Measurements from ENCODE around the gene RETREG2.

The RETREG2 gene

DNA sequence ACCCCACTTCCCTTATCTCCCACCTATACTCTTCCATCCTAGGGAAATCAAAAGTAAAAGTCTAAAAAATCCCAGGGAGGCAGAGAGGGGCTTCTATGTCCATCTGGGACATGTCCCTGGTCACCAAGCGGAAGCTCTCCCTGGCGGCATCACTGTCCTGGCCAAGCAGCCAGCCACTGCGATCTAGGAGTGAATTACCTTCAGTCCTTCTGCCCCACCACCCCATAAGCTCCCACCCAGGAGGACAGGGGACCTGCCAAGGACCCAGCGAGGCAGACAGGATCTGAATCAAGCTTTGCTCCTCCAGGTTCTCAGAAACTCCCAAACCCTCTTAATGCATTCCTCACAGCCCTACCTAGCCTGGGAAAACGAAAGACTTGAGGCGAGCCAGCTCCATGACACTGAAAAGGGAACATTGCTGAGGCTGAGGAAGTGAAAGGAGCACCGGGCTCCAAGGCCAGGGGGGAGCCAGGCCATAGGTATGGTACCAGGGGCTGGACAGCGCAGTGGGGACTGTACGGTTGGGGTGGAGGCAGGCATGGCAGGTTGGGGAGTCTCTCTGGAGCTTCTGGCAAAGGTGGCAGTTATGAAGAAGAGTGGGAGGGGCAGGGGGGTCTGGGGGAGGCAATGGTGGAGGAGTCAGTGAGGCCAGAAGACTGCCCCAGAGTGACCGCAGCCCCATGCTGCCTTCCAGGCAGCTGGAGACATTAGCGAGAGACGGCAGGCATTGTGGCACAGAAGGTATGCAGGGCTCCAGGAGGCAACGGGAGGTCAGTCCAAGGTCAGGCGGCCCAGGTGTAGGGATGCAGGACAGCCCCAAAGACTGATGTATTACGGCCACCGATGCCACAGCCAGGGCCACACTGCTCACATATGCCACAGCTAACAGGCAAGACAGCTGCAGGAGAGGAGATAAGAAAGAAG, 5.6 kb upstream of the RETREG2 start:
- H3K36me3 Mint-ChIP-seq (ENCODE audit: insufficient read depth) = peaks cover 29% of the 10 kb centered on the region
- H3K4me3 Mint-ChIP-seq = no peak overlapping the region
- peaks cover 38% of the 10 kb centered on the region for H3K4me1 Mint-ChIP-seq
- no peak for ATAC-seq (replicated peaks; ENCODE audit: extremely low read depth, poor library complexity, severe bottlenecking)
- no peaks in the 10 kb centered on the region for H3K27me3 Mint-ChIP-seq
- no peaks in the 10 kb centered on the region for H3K9me3 Mint-ChIP-seq
- H3K27ac Mint-ChIP-seq (ENCODE audit: low read depth) = no peak overlapping the region
- no peak for DNase-seq (ENCODE audit: low spot score in 2 of 2)

GRCh38 chr2:219173176-219173575, 4.9 kb upstream of the RETREG2 start:
- peaks cover 34% of the 10 kb centered on the region for H3K36me3 Mint-ChIP-seq (ENCODE audit: insufficient read depth)
- H3K9me3 Mint-ChIP-seq = no peaks in the 10 kb centered on the region
- no peak overlapping the region for H3K27ac Mint-ChIP-seq (ENCODE audit: low read depth)
- ATAC-seq (replicated peaks; ENCODE audit: extremely low read depth, poor library complexity, severe bottlenecking) (no peak), DNase-seq (ENCODE audit: low spot score in 2 of 2) (no peak)
- H3K27me3 Mint-ChIP-seq = no peaks in the 10 kb centered on the region
- H3K4me1 Mint-ChIP-seq = peaks cover 42% of the 10 kb centered on the region
- no peak overlapping the region for H3K4me3 Mint-ChIP-seq

GRCh38 chr2:219174146-219174545, 3.9 kb upstream of the RETREG2 start:
- H3K9me3 Mint-ChIP-seq = no peaks in the 10 kb centered on the region
- peaks cover 40% of the 10 kb centered on the region for H3K36me3 Mint-ChIP-seq (ENCODE audit: insufficient read depth)
- peak overlapping the region; percentile 79 for H3K4me3 Mint-ChIP-seq
- ATAC-seq (replicated peaks; ENCODE audit: extremely low read depth, poor library complexity, severe bottlenecking) = no peak
- no peak for DNase-seq (ENCODE audit: low spot score in 2 of 2)
- no peaks in the 10 kb centered on the region for H3K27me3 Mint-ChIP-seq
- peaks cover 48% of the 10 kb centered on the region for H3K4me1 Mint-ChIP-seq
- H3K27ac Mint-ChIP-seq (ENCODE audit: low read depth) = no peak overlapping the region

- Mint-ChIP-seq H3K4me3 (peak overlapping the region; percentile 79), H3K27me3 (no peaks in the 10 kb centered on the region), H3K4me1 (peaks cover 55% of the 10 kb centered on the region), H3K36me3 (ENCODE audit: insufficient read depth) (peaks cover 41% of the 10 kb centered on the region), H3K27ac (ENCODE audit: low read depth) (no peak overlapping the region), H3K9me3 (no peaks in the 10 kb centered on the region)
- DNase-seq (ENCODE audit: low spot score in 2 of 2) (no peak), ATAC-seq (replicated peaks; ENCODE audit: extremely low read depth, poor library complexity, severe bottlenecking) (no peak)
These were observed 3.3 kb upstream of the RETREG2 start for GRCh38 chr2:219174801-219175200.

DNA sequence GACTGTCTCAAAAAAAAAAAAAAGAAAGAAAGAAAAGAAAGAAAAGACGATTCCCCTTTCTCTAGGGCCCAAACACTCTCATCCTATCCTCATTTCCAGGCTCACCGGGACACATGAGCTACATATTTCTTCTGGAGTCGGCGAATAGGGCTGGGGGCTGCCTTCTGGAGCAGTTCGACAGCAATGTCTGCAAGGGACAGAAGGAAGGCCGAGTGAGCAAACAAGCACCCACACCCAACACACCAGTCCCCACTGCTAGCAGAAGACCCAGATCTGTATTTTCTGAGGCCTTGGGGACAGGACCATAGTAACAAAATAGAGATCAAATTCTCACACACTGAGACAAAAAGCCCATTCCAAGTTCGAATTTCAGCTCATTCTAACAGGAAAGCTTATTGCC, 2.6 kb upstream of the RETREG2 start:
- peaks cover 62% of the 10 kb centered on the region for H3K4me1 Mint-ChIP-seq
- ATAC-seq (replicated peaks; ENCODE audit: extremely low read depth, poor library complexity, severe bottlenecking) (no peak), DNase-seq (ENCODE audit: low spot score in 2 of 2) (no peak)
- H3K27me3 Mint-ChIP-seq = no peaks in the 10 kb centered on the region
- H3K9me3 Mint-ChIP-seq = no peaks in the 10 kb centered on the region
- peak overlapping the region; percentile 78 for H3K27ac Mint-ChIP-seq (ENCODE audit: low read depth)
- peaks cover 40% of the 10 kb centered on the region for H3K36me3 Mint-ChIP-seq (ENCODE audit: insufficient read depth)
- H3K4me3 Mint-ChIP-seq = peak overlapping the region; percentile 79

- H3K27ac Mint-ChIP-seq (ENCODE audit: low read depth) = peak overlapping the region; percentile 78
- H3K9me3 Mint-ChIP-seq = no peaks in the 10 kb centered on the region
- H3K4me3 Mint-ChIP-seq = peak overlapping the region; percentile 79
- H3K27me3 Mint-ChIP-seq = no peaks in the 10 kb centered on the region
- no peak for ATAC-seq (replicated peaks; ENCODE audit: extremely low read depth, poor library complexity, severe bottlenecking)
- peak in 1 of 2 donors; percentile 18 for DNase-seq (ENCODE audit: low spot score in 2 of 2)
- peaks cover 47% of the 10 kb centered on the region for H3K36me3 Mint-ChIP-seq (ENCODE audit: insufficient read depth)
- peaks cover 66% of the 10 kb centered on the region for H3K4me1 Mint-ChIP-seq
These were observed 1.9 kb upstream of the RETREG2 start for GRCh38 chr2:219175928-219176817.

- Mint-ChIP-seq H3K4me1 (peaks cover 65% of the 10 kb centered on the region), H3K36me3 (ENCODE audit: insufficient read depth) (peaks cover 50% of the 10 kb centered on the region), H3K9me3 (no peaks in the 10 kb centered on the region), H3K4me3 (peak within 1 kb of the TSS; percentile 79), H3K27me3 (no peaks in the 10 kb centered on the region), H3K27ac (ENCODE audit: low read depth) (peak within 1 kb of the TSS; percentile 99)
- DNase-seq (ENCODE audit: low spot score in 2 of 2) = peak; percentile 73 to 83
- ATAC-seq (replicated peaks; ENCODE audit: extremely low read depth, poor library complexity, severe bottlenecking) = peak; percentile 84
These were observed 1.1 kb upstream of the RETREG2 start, which contains the start of gene CNPPD1 for GRCh38 chr2:219176818-219177551. Gene CNPPD1, minus strand, starts transcription at chr2:219176925. Its CDS starts 97 bp downstream, at chr2:219176828.

- no peak for ATAC-seq (replicated peaks; ENCODE audit: extremely low read depth, poor library complexity, severe bottlenecking)
- H3K4me3 Mint-ChIP-seq = peak overlapping the region; percentile 79
- H3K36me3 Mint-ChIP-seq (ENCODE audit: insufficient read depth) = peaks cover 52% of the 10 kb centered on the region
- peaks cover 64% of the 10 kb centered on the region for H3K4me1 Mint-ChIP-seq
- no peaks in the 10 kb centered on the region for H3K27me3 Mint-ChIP-seq
- H3K9me3 Mint-ChIP-seq = no peaks in the 10 kb centered on the region
- peak in 1 of 2 donors; percentile 34 for DNase-seq (ENCODE audit: low spot score in 2 of 2)
- peak overlapping the region; percentile 99 for H3K27ac Mint-ChIP-seq (ENCODE audit: low read depth)
These were observed 501 bp downstream of the RETREG2 start for GRCh38 chr2:219178377-219179175.

GRCh38 chr2:219179601-219180465, 1.8 kb downstream of the RETREG2 start:
- peaks cover 62% of the 10 kb centered on the region for H3K4me1 Mint-ChIP-seq
- peaks cover 51% of the 10 kb centered on the region for H3K36me3 Mint-ChIP-seq (ENCODE audit: insufficient read depth)
- DNase-seq (ENCODE audit: low spot score in 2 of 2) (no peak), ATAC-seq (replicated peaks; ENCODE audit: extremely low read depth, poor library complexity, severe bottlenecking) (no peak)
- no peaks in the 10 kb centered on the region for H3K27me3 Mint-ChIP-seq
- peak overlapping the region; percentile 79 for H3K4me3 Mint-ChIP-seq
- no peaks in the 10 kb centered on the region for H3K9me3 Mint-ChIP-seq
- peak overlapping the region; percentile 50 for H3K27ac Mint-ChIP-seq (ENCODE audit: low read depth)

GRCh38 chr2:219180961-219181360, 2.9 kb downstream of the RETREG2 start:
- H3K4me3 Mint-ChIP-seq = no peak overlapping the region
- no peaks in the 10 kb centered on the region for H3K27me3 Mint-ChIP-seq
- H3K27ac Mint-ChIP-seq (ENCODE audit: low read depth) = no peak overlapping the region
- H3K9me3 Mint-ChIP-seq = no peaks in the 10 kb centered on the region
- H3K36me3 Mint-ChIP-seq (ENCODE audit: insufficient read depth) = peaks cover 51% of the 10 kb centered on the region
- no peak for ATAC-seq (replicated peaks; ENCODE audit: extremely low read depth, poor library complexity, severe bottlenecking)
- H3K4me1 Mint-ChIP-seq = peaks cover 60% of the 10 kb centered on the region
- DNase-seq (ENCODE audit: low spot score in 2 of 2) = no peak

- Mint-ChIP-seq H3K9me3 (no peaks in the 10 kb centered on the region), H3K36me3 (ENCODE audit: insufficient read depth) (peaks cover 52% of the 10 kb centered on the region), H3K27me3 (no peaks in the 10 kb centered on the region), H3K4me3 (no peak overlapping the region), H3K27ac (ENCODE audit: low read depth) (no peak overlapping the region), H3K4me1 (peaks cover 60% of the 10 kb centered on the region)
- ATAC-seq (replicated peaks; ENCODE audit: extremely low read depth, poor library complexity, severe bottlenecking) = no peak
- DNase-seq (ENCODE audit: low spot score in 2 of 2) = no peak
These were observed 3.5 kb downstream of the RETREG2 start for GRCh38 chr2:219181531-219181930.

All from central memory CD8-positive, alpha-beta T cell (primary cell).